PC-3 (cell line): Measurements from ENCODE around the gene NDUFAF8. TPM values are rescaled to one million over a fixed set of nuclear protein-coding genes. Genes with fewer than 3 reads are reported as not detected.

Experiments used
- ATAC-seq: fragments of 200-7000 bp; cut with Tn5 transposase; 2 replicates; pipeline ENCODE4 v1.9.1; 2020; ENCODE audit warnings: mild to moderate bottlenecking, moderate library complexity
- BruUV-seq: library from RNA; stranded (reverse); fragments of 400-500 nt; replicated peaks from 2 replicates; lab custom pipeline; 2021; lab: Mats Ljungman, UMichigan
- CTCF ChIA-PET: fragments of 300-600 bp; sonication (Branson Sonifier 250); formaldehyde crosslinking; loops from one replicate; lab custom pipeline; 2022; ENCODE audit warnings: antibody characterized with exemption; lab: Charles Lee
- POLR2A ChIA-PET: fragments of 300-600 bp; sonication (Branson Sonifier 250); formaldehyde crosslinking; loops from one replicate; lab custom pipeline; 2022; ENCODE audit warnings: antibody characterized with exemption; ENCODE audit not compliant: unreplicated experiment; lab: Charles Lee
- DNase-seq: peaks from one replicate; pipeline ENCODE4 v3.0.0-alpha.2; 2015
- H2AFZ ChIP-seq: fragments of 300-600 bp; sonication (generic); 2 replicates; pipeline ENCODE4 v1.6.0; 2016; ENCODE audit warnings: antibody characterized with exemption, low read length
- H3F3A ChIP-seq: fragments of 300-600 bp; sonication (generic); one replicate; pipeline ENCODE4 v1.6.0; 2017; ENCODE audit warnings: antibody characterized with exemption, low read length, control low read depth, mild to moderate bottlenecking; ENCODE audit not compliant: unreplicated experiment
- H3K27ac ChIP-seq: fragments of 300-600 bp; sonication (generic); 2 replicates; pipeline ENCODE4 v1.5.1; 2016; ENCODE audit warnings: mild to moderate bottlenecking, low read length
- H3K27me3 ChIP-seq: fragments of 300-600 bp; sonication (generic); 2 replicates; pipeline ENCODE4 v1.6.1; 2016; ENCODE audit warnings: low read length, mixed read lengths
- H3K36me3 ChIP-seq: fragments of 300-600 bp; sonication (generic); 2 replicates; pipeline ENCODE4 v1.6.1; 2016; ENCODE audit warnings: low read depth, mixed run types, low read length, mixed read lengths
- H3K4me1 ChIP-seq: fragments of 300-600 bp; sonication (generic); 2 replicates; pipeline ENCODE4 v1.5.1; 2016; ENCODE audit warnings: low read length; ENCODE audit not compliant: insufficient read depth
- H3K4me2 ChIP-seq: fragments of 300-600 bp; sonication (generic); 2 replicates; pipeline ENCODE4 v1.6.0; 2016; ENCODE audit warnings: low read length
- H3K4me3 ChIP-seq: fragments of 300-600 bp; sonication (generic); 2 replicates; pipeline ENCODE4 v1.5.1; 2016; ENCODE audit warnings: mild to moderate bottlenecking, low read length, mixed read lengths
- H3K79me2 ChIP-seq: fragments of 300-600 bp; sonication (generic); 2 replicates; pipeline ENCODE4 v1.6.1; 2017; ENCODE audit warnings: low read length, mixed read lengths
- H3K9ac ChIP-seq: fragments of 300-600 bp; sonication (generic); 2 replicates; pipeline ENCODE4 v1.6.0; 2016; ENCODE audit warnings: mild to moderate bottlenecking, low read length
- H3K9me2 ChIP-seq: fragments of 300-600 bp; sonication (generic); replicated peaks from 2 replicates; pipeline ENCODE4 v1.6.1; 2016; ENCODE audit warnings: mixed run types, low read length, mixed read lengths
- H3K9me3 ChIP-seq: fragments of 300-600 bp; sonication (generic); 2 replicates; pipeline ENCODE4 v1.6.1; 2016; ENCODE audit warnings: low read length, mixed read lengths
- H4K20me1 ChIP-seq: fragments of 300-600 bp; sonication (generic); 2 replicates; pipeline ENCODE4 v1.6.1; 2016; ENCODE audit warnings: low read length, mixed read lengths
- CTCF ChIP-seq: fragments of 300-600 bp; sonication (generic); conservative IDR thresholded peaks from 2 replicates; pipeline ENCODE4 v1.5.1; 2017; ENCODE audit warnings: antibody characterized with exemption, low read depth, mild to moderate bottlenecking, low read length
- EZH2 ChIP-seq: fragments of 300-600 bp; sonication (generic); IDR thresholded peaks from one replicate; pipeline ENCODE4 v1.6.1; 2017; ENCODE audit warnings: antibody characterized with exemption, mild to moderate bottlenecking, low read length; ENCODE audit not compliant: unreplicated experiment
- EZH2phosphoT487 ChIP-seq: fragments of 300-600 bp; sonication (generic); IDR thresholded peaks from 2 replicates; pipeline ENCODE4 v1.6.1; 2018; ENCODE audit warnings: mild to moderate bottlenecking, antibody characterized with exemption, low read length, borderline replicate concordance
- intact Hi-C: fragments of 100-400 bp; cut with micrococcal nuclease; formaldehyde crosslinking; loops from 2 replicates; pipeline ENCODE4 v1.9.0; 2023
- total RNA-seq: library from RNA; depleted of rRNA; stranded (reverse); fragments of >200 nt; gene quantifications from 2 replicates; pipeline ENCODE4 v1.2.3, GENCODE V29; 2014

Gene NDUFAF8
- total RNA-seq, 1 experiment from 2014 or later, result 125 TPM

GRCh38 chr17:81194941-81195901 is 43.9 kb upstream of the NDUFAF8 start:
- H3K9me2 ChIP-seq, result no peaks in the 10 kb centered on the region
- no peaks in the 10 kb centered on the region for H3K27me3 ChIP-seq
- no peak overlapping the region for H3K4me3 ChIP-seq
- H3K4me1 ChIP-seq, result no peaks in the 10 kb centered on the region
- H3K79me2 ChIP-seq, result no peaks in the 10 kb centered on the region
- DNase-seq, result no peak
- intact Hi-C loops, result no loop called here
- ATAC-seq, result no peak
- no peak overlapping the region for H3K27ac ChIP-seq
- no peaks in the 10 kb centered on the region for H4K20me1 ChIP-seq
- ChIA-PET POLR2A (no interaction called here), CTCF (no interaction called here)
- no peak overlapping the region for H2AFZ ChIP-seq
- BruUV-seq, result no TSS peak
- TF ChIP-seq EZH2phosphoT487, result no peak
- TF ChIP-seq CTCF, result no peak
- no peak for TF ChIP-seq EZH2
- H3K9ac ChIP-seq, result no peak overlapping the region
- H3K9me3 ChIP-seq, result no peaks in the 10 kb centered on the region
- no peaks in the 10 kb centered on the region for H3F3A ChIP-seq
- no peaks in the 10 kb centered on the region; the same call in 1 of the 2 replicates for H3K36me3 ChIP-seq
- H3K4me2 ChIP-seq, result no peak overlapping the region

GRCh38 chr17:81195941-81196495 is 43.1 kb upstream of the NDUFAF8 start:
- Histone ChIP-seq H3K79me2 (no peaks in the 10 kb centered on the region), H3K27ac (no peak overlapping the region), H3K36me3 (no peaks in the 10 kb centered on the region; the same call in 1 of the 2 replicates), H3K4me3 (no peak overlapping the region), H3K9me2 (no peaks in the 10 kb centered on the region), H2AFZ (no peak overlapping the region), H3K4me1 (no peaks in the 10 kb centered on the region), H3K9me3 (no peaks in the 10 kb centered on the region), H3K27me3 (no peaks in the 10 kb centered on the region), H3K4me2 (no peak overlapping the region), H3K9ac (no peak overlapping the region), H4K20me1 (no peaks in the 10 kb centered on the region), H3F3A (no peaks in the 10 kb centered on the region)
- ChIA-PET POLR2A (no interaction called here), CTCF (no interaction called here)
- ATAC-seq (no peak), DNase-seq (no peak)
- BruUV-seq, result no TSS peak
- intact Hi-C loops, result no loop called here
- TF ChIP-seq EZH2, result no peak
- TF ChIP-seq CTCF, result no peak
- TF ChIP-seq EZH2phosphoT487, result no peak
